Peyer's patch (tissue), 4 donors: Measurements from ENCODE around the gene ARHGEF4.

Experiments used
- POLR2A ChIP-seq, 2 donors: fragments of 450-650 bp; IDR thresholded peaks; one replicate each; pipeline ENCODE4 v1.5.1; 2017; ENCODE audit warnings: antibody characterized with exemption in 2 of 2, mild to moderate bottlenecking in 2 of 2, moderate library complexity in 2 of 2
- TF ChIP-seq, protein P1 (sequence below), 6 experiments: fragments of 450-650 bp in 4 of 6; fragments of 200-600 bp in 2 of 6; sonication (generic) in 1 of 6; IDR thresholded peaks; one replicate each; pipeline ENCODE4 v1.5.1; 2017 to 2019; ENCODE audit warnings: antibody characterized with exemption in 6 of 6, mild to moderate bottlenecking in 3 of 6, moderate library complexity in 1 of 6

DNA sequence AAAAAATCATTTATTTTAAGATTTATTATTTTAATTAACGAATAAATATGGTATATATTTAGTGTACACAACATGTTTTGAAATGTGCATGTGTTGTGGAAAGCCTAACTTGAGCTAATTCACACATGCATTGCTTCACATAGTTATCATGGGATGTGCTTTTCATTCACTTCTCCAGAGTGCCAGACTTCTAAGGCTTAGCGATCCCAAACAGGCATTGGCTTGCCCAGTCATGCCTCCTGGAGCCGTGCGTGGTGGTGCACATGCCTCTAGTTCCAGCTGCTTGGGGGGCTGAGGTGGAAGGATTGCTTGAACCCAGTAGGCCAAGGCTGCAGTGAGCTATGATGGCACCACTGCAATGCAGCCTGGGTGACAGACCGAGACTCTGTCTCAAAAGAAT, 40.5 kb downstream of the ARHGEF4 start:
- TF ChIP-seq, protein P1, sequence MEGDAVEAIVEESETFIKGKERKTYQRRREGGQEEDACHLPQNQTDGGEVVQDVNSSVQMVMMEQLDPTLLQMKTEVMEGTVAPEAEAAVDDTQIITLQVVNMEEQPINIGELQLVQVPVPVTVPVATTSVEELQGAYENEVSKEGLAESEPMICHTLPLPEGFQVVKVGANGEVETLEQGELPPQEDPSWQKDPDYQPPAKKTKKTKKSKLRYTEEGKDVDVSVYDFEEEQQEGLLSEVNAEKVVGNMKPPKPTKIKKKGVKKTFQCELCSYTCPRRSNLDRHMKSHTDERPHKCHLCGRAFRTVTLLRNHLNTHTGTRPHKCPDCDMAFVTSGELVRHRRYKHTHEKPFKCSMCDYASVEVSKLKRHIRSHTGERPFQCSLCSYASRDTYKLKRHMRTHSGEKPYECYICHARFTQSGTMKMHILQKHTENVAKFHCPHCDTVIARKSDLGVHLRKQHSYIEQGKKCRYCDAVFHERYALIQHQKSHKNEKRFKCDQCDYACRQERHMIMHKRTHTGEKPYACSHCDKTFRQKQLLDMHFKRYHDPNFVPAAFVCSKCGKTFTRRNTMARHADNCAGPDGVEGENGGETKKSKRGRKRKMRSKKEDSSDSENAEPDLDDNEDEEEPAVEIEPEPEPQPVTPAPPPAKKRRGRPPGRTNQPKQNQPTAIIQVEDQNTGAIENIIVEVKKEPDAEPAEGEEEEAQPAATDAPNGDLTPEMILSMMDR (IDR thresholded peaks at IDR 0.05): no peak
- TF ChIP-seq POLR2A (IDR thresholded peaks at IDR 0.05): no peak
